LNCaP clone FGC (cell line): Measurements from ENCODE around the gene CLEC16A.

Experiments
- DNase-seq: peaks from one replicate; pipeline ENCODE4 v3.0.0-alpha.2; 2011; ENCODE audit warnings: low read depth
- H3K4me3 ChIP-seq: 2 replicates; pipeline ENCODE4 v1.5.1; 2011; ENCODE audit warnings: mild to moderate bottlenecking, low read depth, low read length, control low read depth
- TF ChIP-seq, protein P1 (sequence below): IDR thresholded peaks from 2 replicates; pipeline ENCODE4 v1.5.1; 2012; ENCODE audit warnings: mild to moderate bottlenecking; ENCODE audit not compliant: control insufficient read depth, insufficient read depth; ENCODE audit errors: extremely low read depth

CLEC16A gene

DNA sequence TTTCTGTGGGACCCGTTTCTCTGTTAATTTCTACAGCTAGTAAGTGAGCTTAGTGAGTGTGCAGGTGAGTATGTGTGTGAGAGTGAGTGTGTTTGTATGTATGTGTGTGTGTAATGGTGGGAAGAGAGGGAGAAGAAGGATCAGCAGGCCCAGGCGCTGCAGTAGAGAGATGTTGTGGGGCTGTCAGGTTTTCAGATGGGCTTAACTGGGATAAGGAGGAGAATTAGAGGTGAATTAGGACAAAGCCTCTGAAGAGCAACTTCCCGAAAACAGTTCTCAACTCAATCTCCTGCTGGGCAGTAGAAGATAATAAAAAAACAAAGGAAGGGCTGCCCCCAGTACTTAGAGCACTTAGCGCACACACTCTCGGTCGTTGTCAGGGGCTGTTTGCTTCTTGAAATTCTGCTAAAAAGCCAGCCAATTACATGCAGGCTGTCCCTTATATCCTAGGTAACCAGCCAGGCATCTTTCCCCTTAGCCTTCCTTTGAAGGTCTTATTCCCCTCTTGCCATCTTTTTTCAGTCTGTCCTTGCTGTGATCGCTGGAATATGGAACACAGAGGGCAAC is 63.4 kb downstream of the CLEC16A start:
- no peak overlapping the region for H3K4me3 ChIP-seq
- TF ChIP-seq, protein P1, sequence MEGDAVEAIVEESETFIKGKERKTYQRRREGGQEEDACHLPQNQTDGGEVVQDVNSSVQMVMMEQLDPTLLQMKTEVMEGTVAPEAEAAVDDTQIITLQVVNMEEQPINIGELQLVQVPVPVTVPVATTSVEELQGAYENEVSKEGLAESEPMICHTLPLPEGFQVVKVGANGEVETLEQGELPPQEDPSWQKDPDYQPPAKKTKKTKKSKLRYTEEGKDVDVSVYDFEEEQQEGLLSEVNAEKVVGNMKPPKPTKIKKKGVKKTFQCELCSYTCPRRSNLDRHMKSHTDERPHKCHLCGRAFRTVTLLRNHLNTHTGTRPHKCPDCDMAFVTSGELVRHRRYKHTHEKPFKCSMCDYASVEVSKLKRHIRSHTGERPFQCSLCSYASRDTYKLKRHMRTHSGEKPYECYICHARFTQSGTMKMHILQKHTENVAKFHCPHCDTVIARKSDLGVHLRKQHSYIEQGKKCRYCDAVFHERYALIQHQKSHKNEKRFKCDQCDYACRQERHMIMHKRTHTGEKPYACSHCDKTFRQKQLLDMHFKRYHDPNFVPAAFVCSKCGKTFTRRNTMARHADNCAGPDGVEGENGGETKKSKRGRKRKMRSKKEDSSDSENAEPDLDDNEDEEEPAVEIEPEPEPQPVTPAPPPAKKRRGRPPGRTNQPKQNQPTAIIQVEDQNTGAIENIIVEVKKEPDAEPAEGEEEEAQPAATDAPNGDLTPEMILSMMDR = no peak
- DNase-seq = no peak

DNA sequence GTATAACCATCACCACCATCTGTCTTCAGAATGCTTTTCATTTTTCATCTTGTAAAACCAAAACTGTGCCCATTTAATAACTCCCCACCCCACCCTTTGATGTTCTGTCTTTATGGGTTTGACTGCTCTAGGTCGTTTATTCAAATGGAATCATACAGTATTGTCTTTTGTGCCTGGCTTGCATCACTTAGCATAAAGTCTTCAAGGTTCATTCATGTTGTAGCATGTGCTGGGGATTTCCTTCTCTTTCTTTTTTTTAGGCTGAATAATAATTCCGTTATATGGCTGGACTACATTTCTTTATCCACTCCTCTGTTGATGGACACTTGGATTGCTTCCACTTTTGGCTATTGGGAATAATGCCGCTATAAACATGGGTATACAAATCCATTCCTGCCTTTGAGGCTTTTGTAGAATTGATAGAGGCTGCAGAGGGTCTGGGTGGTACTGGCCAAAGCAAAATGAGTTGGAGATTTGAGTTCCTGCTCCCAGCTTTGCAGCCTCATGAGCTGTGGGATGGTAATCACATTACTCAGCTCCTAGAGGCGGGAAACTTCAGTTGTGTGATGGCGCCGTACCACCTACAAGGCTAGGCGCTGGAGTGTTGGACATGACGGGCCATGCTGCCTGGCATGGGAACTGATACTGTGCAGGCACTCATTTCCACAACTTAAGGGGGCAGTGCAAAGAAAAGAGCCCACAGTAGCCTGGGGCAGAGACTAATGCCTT is 64.8 kb downstream of the CLEC16A start:
- TF ChIP-seq, protein P1 = no peak
- no peak overlapping the region for H3K4me3 ChIP-seq
- no peak for DNase-seq

DNA sequence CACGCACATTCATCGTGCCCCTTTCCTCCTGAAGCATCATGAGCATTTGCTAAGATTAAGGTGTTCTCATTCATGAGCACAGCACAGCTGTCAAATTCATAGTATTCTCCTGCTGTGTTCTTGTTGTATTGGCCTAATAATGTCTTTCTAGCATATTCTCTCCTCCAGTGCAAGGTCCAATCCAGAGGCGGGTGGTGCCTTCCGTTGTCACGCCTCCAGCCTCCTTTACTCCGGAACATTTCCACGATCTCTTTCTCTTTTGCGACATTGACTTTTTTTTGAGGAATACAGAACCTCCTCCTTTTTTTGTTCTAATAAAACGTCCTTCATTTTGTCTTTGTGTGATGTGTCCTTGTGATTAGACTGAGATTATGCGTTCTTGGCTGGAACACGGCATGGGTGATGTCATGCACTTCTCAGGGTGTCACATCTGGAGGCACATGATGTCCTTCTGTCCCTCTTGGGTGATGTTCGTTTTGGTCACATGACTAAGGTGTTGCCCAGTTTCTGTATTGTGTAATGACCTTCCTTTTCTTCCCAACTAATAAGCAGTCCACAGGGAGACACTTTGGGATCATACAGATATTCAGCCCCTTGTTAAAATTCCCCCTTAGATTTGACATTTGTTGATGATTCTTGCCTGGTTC is 66.3 kb downstream of the CLEC16A start:
- peak; percentile 22 for DNase-seq
- TF ChIP-seq, protein P1 = no peak
- no peak overlapping the region for H3K4me3 ChIP-seq

DNA sequence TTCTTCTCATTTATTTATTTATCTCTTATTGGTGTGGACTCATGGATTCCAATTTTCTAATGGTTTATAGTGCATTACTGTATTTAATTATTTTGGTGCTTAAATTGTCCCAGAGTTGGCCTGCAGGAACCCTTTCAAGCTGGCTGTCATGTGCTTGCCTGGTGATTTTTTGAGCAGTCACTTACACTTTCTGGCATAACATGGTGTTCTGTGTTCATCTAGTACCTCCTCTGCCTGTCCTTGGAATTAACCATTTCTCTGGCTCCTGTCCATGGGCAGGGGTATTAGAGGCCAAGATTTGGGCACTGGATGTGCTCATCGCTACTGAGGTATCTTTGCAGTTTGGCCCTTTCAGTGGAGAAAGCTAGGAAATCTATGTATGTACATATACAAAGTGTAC is 67.0 kb downstream of the CLEC16A start:
- DNase-seq = no peak
- no peak overlapping the region for H3K4me3 ChIP-seq
- TF ChIP-seq, protein P1 = no peak

DNA sequence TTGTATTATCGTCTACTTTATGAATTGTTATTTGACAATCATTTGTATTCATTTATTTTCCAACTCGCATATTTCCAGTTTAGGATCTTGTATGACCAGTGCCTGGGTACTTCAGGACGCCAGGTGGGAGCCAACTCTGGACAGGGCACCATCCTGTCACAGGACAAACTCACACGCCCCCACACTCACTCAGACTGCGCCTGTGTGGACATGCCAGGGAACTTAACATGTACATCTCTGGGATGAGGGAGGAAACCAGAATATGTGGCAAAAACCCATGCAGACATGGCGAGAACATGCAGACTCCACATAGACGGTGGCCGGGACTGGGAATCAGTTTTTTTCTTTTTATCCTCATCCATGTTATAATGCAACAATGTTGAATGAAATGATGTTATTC is 68.5 kb downstream of the CLEC16A start:
- no peak overlapping the region for H3K4me3 ChIP-seq
- no peak for DNase-seq
- TF ChIP-seq, protein P1 = no peak

DNA sequence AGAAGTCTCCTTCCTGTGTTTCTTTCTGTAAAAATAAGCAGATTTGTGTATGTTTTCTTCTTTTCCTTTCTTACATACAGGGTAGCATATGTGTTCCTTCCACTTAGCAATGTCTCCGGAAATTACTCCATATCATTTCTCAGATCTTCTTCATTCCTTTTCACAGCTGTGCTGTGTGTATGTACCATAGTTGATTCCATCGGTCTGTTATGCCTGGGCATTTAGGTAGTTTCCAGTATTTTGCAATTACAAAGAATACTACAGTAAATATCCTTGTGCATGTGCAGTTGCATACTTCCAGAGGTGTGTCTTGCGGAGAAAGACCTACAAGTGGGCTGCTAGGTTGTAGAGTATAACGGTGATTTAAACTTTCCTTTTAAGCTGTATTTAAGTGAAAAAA is 69.8 kb downstream of the CLEC16A start:
- TF ChIP-seq, protein P1 = no peak
- H3K4me3 ChIP-seq = no peak overlapping the region
- DNase-seq = no peak
